ENCODE measurements around the gene FILIP1. TPM values are rescaled to one million over a fixed set of nuclear protein-coding genes. Genes with fewer than 3 reads are reported as not detected.

Gene FILIP1
- total and polyA plus RNA-seq, 2 of the 8 experiments (the other 6 are each of a cell fraction or from before 2014, with no cell fraction given): 2.4 to 5.7 TPM

GRCh38 chr6:75524322-75524972 is 30.8 kb upstream of the FILIP1 start (continued):
- TF ChIP-seq ASH2L (IDR thresholded peaks at IDR 0.05; ENCODE audit: low read length): no peak
- no peak for TF ChIP-seq POLR2AphosphoS5 (IDR thresholded peaks at IDR 0.05; ENCODE audit: low read depth, low read length)
- no peak for TF ChIP-seq CHD7 (IDR thresholded peaks at IDR 0.05; ENCODE audit: insufficient replicate concordance, low read length)
- TF ChIP-seq SP4 (IDR thresholded peaks at IDR 0.05; ENCODE audit: low read length): no peak
- TF ChIP-seq NANOG (IDR thresholded peaks at IDR 0.05; ENCODE audit: insufficient read depth, low read depth, low read length, poor library complexity, severe bottlenecking): no peak
- TF ChIP-seq SUZ12 (IDR thresholded peaks at IDR 0.05; ENCODE audit: low read length): no peak

Measured in H1 (cell line).